Stomach (tissue), 4 donors: Measurements from ENCODE around the gene RTKN.

Experiments used
- EP300 ChIP-seq: sonication (generic); formaldehyde crosslinking; IDR thresholded peaks from one replicate; pipeline ENCODE4 v1.6.1; 2017; ENCODE audit warnings: antibody characterized with exemption
- POLR2A ChIP-seq, 4 donors: fragments of 450-650 bp; IDR thresholded peaks; one replicate each; pipeline ENCODE4 v1.6.1; 2016; ENCODE audit warnings: antibody characterized with exemption in 4 of 4, control low read depth in 2 of 4, mild to moderate bottlenecking in 1 of 4, moderate library complexity in 1 of 4
- POLR2AphosphoS5 ChIP-seq, 3 donors: sonication (generic); formaldehyde crosslinking; IDR thresholded peaks; one replicate each; pipeline ENCODE4 v1.6.1; 2016; ENCODE audit warnings: antibody characterized with exemption in 3 of 3
- TF ChIP-seq, protein P1 (sequence below), 7 experiments: fragments of 450-650 bp in 4 of 7; fragments of 200-600 bp in 3 of 7; sonication (generic) in 3 of 7; IDR thresholded peaks; one replicate each; pipeline ENCODE4 v1.5.1; 2016 to 2019; ENCODE audit warnings: antibody characterized with exemption in 7 of 7, control low read depth in 2 of 7, mild to moderate bottlenecking in 1 of 7

DNA sequence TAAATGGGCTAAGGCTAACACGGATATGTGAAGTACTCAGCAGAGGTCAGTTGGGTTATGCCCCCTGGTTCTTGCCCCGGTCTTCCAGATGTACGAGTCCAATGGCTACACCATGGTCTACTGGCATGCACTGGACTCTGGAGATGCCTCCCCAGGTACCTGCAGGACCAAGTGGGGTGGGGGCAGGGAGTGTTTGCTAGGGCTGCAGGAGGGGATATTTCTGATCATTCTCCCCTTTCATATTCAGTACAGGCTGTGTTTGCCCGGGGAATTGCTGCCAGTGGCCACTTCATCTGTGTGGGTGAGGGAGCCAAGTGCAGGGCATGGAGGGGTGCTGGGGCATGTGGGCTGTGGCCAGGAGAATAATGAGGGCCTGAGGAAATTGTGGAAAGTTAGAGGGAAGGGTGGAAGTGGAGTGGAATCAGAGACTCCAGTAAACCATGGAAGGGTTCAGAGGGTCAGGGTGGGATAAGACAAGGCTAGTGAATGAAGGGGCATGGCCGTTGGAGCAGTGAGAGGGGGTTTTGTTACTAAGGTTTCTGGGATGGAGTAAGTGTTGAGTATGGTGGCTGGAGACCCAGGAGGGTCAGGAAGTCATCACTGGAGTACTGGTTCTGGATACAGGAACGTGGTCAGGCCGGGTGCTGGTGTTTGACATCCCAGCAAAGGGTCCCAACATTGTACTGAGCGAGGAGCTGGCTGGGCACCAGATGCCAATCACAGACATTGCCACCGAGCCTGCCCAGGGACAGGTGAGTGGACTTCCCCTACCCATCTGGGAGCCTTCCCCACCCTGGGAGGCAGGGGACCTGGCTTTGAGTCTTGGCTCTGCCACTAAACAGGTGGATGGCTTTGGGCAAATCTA is 18.3 kb downstream of the RTKN start:
- no peak for TF ChIP-seq POLR2A (IDR thresholded peaks at IDR 0.05)
- TF ChIP-seq, protein P1, sequence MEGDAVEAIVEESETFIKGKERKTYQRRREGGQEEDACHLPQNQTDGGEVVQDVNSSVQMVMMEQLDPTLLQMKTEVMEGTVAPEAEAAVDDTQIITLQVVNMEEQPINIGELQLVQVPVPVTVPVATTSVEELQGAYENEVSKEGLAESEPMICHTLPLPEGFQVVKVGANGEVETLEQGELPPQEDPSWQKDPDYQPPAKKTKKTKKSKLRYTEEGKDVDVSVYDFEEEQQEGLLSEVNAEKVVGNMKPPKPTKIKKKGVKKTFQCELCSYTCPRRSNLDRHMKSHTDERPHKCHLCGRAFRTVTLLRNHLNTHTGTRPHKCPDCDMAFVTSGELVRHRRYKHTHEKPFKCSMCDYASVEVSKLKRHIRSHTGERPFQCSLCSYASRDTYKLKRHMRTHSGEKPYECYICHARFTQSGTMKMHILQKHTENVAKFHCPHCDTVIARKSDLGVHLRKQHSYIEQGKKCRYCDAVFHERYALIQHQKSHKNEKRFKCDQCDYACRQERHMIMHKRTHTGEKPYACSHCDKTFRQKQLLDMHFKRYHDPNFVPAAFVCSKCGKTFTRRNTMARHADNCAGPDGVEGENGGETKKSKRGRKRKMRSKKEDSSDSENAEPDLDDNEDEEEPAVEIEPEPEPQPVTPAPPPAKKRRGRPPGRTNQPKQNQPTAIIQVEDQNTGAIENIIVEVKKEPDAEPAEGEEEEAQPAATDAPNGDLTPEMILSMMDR (IDR thresholded peaks at IDR 0.05): no peak
- TF ChIP-seq EP300: no peak
- no peak for TF ChIP-seq POLR2AphosphoS5 (IDR thresholded peaks at IDR 0.05)
